NCI-H345 treated with DMSO at 0.1 percent for 48 hours (cell line): ENCODE results near the gene SSUH2.

ENCODE experiments used
- DNase-seq: peaks from one replicate; lab custom pipeline; 2025; ENCODE audit not compliant: unreplicated experiment; lab: John Stamatoyannopoulos, UW

SSUH2 gene

GRCh38 chr3:8618950-8619349 lies 25.6 kb downstream of the SSUH2 start:
- DNase-seq = no peak

- no peak for DNase-seq
These were observed 26.7 kb downstream of the SSUH2 start for GRCh38 chr3:8617921-8618320.

GRCh38 chr3:8610951-8611350 lies 33.6 kb downstream of the SSUH2 start:
- no peak for DNase-seq

- DNase-seq = no peak
These were observed 35.7 kb downstream of the SSUH2 start for GRCh38 chr3:8608791-8609467.

- no peak for DNase-seq
These were observed 36.4 kb downstream of the SSUH2 start for GRCh38 chr3:8608041-8608790.

GRCh38 chr3:8607234-8608040 lies 37.2 kb downstream of the SSUH2 start:
- no peak for DNase-seq

GRCh38 chr3:8606701-8607231 lies 37.8 kb downstream of the SSUH2 start:
- DNase-seq = no peak

- no peak for DNase-seq
These were observed 39.6 kb downstream of the SSUH2 start for GRCh38 chr3:8604988-8605387.

- no peak for DNase-seq
These were observed 40.6 kb downstream of the SSUH2 start for GRCh38 chr3:8604006-8604405.

GRCh38 chr3:8603115-8603710 lies 41.4 kb downstream of the SSUH2 start:
- DNase-seq = no peak

- DNase-seq = no peak
These were observed 44.1 kb downstream of the SSUH2 start for GRCh38 chr3:8600457-8600856.

- DNase-seq = no peak
These were observed 45.5 kb downstream of the SSUH2 start for GRCh38 chr3:8599146-8599545.

GRCh38 chr3:8597219-8597853 lies 47.3 kb downstream of the SSUH2 start:
- DNase-seq = no peak

GRCh38 chr3:8596321-8597218 lies 48.0 kb downstream of the SSUH2 start:
- no peak for DNase-seq

GRCh38 chr3:8595695-8596115 lies 48.9 kb downstream of the SSUH2 start:
- no peak for DNase-seq

- no peak for DNase-seq
These were observed 49.3 kb downstream of the SSUH2 start for GRCh38 chr3:8595252-8595651.

- no peak for DNase-seq
These were observed 51.4 kb downstream of the SSUH2 start for GRCh38 chr3:8593021-8593827.

GRCh38 chr3:8589880-8590556 lies 54.6 kb downstream of the SSUH2 start:
- DNase-seq = no peak
